IMR-90 (cell line): ENCODE data around the gene SLC25A14. TPM values are rescaled to one million over a fixed set of nuclear protein-coding genes. Genes with fewer than 3 reads are reported as not detected.

Source experiments
- ATAC-seq: fragments of 200-7000 bp; cut with Tn5 transposase; 2 replicates; pipeline ENCODE4 v1.9.1; 2020; ENCODE audit warnings: low read depth, mild to moderate bottlenecking, moderate library complexity
- BruUV-seq: library from RNA; stranded (reverse); fragments of 400-500 nt; replicated peaks from 2 replicates; lab custom pipeline; 2021; lab: Mats Ljungman, UMichigan
- CTCF ChIA-PET: fragments of 300-600 bp; formaldehyde crosslinking; extraction: SDS; loops from one replicate; lab custom pipeline; 2021; ENCODE audit warnings: antibody characterized with exemption; lab: Yijun Ruan, JAX
- POLR2A ChIA-PET: fragments of 300-600 bp; sonication (Branson Sonifier 250); formaldehyde crosslinking; loops from one replicate; lab custom pipeline; 2022; ENCODE audit warnings: antibody characterized with exemption; ENCODE audit not compliant: unreplicated experiment; lab: Charles Lee
- DNase-seq: peaks from one replicate; pipeline ENCODE4 v3.0.0; 2013
- H2AFZ ChIP-seq: replicated peaks from 2 replicates; pipeline ENCODE3; 2013; ENCODE audit warnings: low read length, mild to moderate bottlenecking; ENCODE audit not compliant: poor library complexity
- H2AK5ac ChIP-seq: 2 replicates; pipeline ENCODE4 v1.6.1; 2013; ENCODE audit warnings: low read depth, low read length, inconsistent platforms
- H2AK9ac ChIP-seq: replicated peaks from 2 replicates; pipeline ENCODE3; 2013; ENCODE audit warnings: mild to moderate bottlenecking, low read depth, low read length, moderate library complexity; ENCODE audit not compliant: poor library complexity
- H2BK120ac ChIP-seq: 2 replicates; pipeline ENCODE4 v1.6.1; 2013; ENCODE audit warnings: low read depth, low read length, inconsistent platforms
- H2BK15ac ChIP-seq: 3 replicates; pipeline ENCODE4 v1.6.1; 2013; ENCODE audit warnings: low read depth, low read length, inconsistent platforms
- H2BK20ac ChIP-seq: 2 replicates; pipeline ENCODE4 v1.6.1; 2013; ENCODE audit warnings: low read depth, mild to moderate bottlenecking, inconsistent platforms, low read length, moderate library complexity
- H2BK5ac ChIP-seq: 2 replicates; pipeline ENCODE4 v1.6.1; 2013; ENCODE audit warnings: mild to moderate bottlenecking, low read depth, low read length, inconsistent platforms; ENCODE audit not compliant: poor library complexity, severe bottlenecking
- H3K14ac ChIP-seq: replicated peaks from 2 replicates; pipeline ENCODE4 v1.6.1; 2013; ENCODE audit warnings: low read depth, low read length, inconsistent platforms
- H3K18ac ChIP-seq: 2 replicates; pipeline ENCODE4 v1.6.1; 2013; ENCODE audit warnings: low read depth, low read length, control low read depth
- H3K23ac ChIP-seq: 2 replicates; pipeline ENCODE4 v1.6.1; 2013; ENCODE audit warnings: low read depth, low read length, inconsistent platforms
- H3K27ac ChIP-seq: 2 replicates; pipeline ENCODE4 v1.5.1; 2013; ENCODE audit warnings: mild to moderate bottlenecking, control low read depth, low read length; ENCODE audit not compliant: insufficient read depth
- H3K27me3 ChIP-seq: 2 replicates; pipeline ENCODE4 v1.6.1; 2013; ENCODE audit warnings: low read length; ENCODE audit not compliant: control insufficient read depth, insufficient read depth
- H3K36me3 ChIP-seq: 2 replicates; pipeline ENCODE4 v1.6.1; 2013; ENCODE audit warnings: low read length, mixed read lengths; ENCODE audit not compliant: control insufficient read depth, insufficient read depth
- H3K4ac ChIP-seq: 2 replicates; pipeline ENCODE4 v1.6.1; 2013; ENCODE audit warnings: low read depth, low read length, inconsistent platforms
- H3K4me1 ChIP-seq: 2 replicates; pipeline ENCODE4 v1.6.1; 2013; ENCODE audit warnings: low read length, mixed read lengths; ENCODE audit not compliant: control insufficient read depth, insufficient read depth
- H3K4me2 ChIP-seq: 2 replicates; pipeline ENCODE4 v1.6.1; 2013; ENCODE audit warnings: low read depth, mild to moderate bottlenecking, control low read depth, low read length, moderate library complexity
- H3K4me3 ChIP-seq: 2 replicates; pipeline ENCODE4 v1.5.1; 2013; ENCODE audit warnings: low read depth, mild to moderate bottlenecking, control low read depth, low read length, moderate library complexity; ENCODE audit not compliant: insufficient read depth
- H3K56ac ChIP-seq: 2 replicates; pipeline ENCODE4 v1.6.1; 2013; ENCODE audit warnings: low read length, inconsistent platforms; ENCODE audit not compliant: insufficient read depth; ENCODE audit errors: extremely low read depth
- H3K79me1 ChIP-seq, 2 experiments: 2 replicates each; pipeline ENCODE4 v1.6.1; 2013; ENCODE audit warnings: low read length in 2 of 2, inconsistent platforms in 1 of 2, low read depth in 1 of 2
- H3K9ac ChIP-seq: 2 replicates; pipeline ENCODE4 v1.6.1; 2013; ENCODE audit warnings: low read depth, low read length, control low read depth
- H3K9me1 ChIP-seq: 2 replicates; pipeline ENCODE4 v1.6.1; 2013; ENCODE audit warnings: low read length, inconsistent platforms; ENCODE audit not compliant: insufficient read depth
- H3K9me3 ChIP-seq: 2 replicates; pipeline ENCODE4 v1.6.1; 2013; ENCODE audit warnings: low read length; ENCODE audit not compliant: control insufficient read depth, insufficient read depth
- H4K20me1 ChIP-seq: 2 replicates; pipeline ENCODE4 v1.6.1; 2013; ENCODE audit warnings: low read length, inconsistent platforms; ENCODE audit not compliant: insufficient read depth
- H4K5ac ChIP-seq: 2 replicates; pipeline ENCODE4 v1.6.1; 2013; ENCODE audit warnings: mild to moderate bottlenecking, low read depth, low read length, control low read depth
- H4K8ac ChIP-seq, 2 experiments: 2 replicates each; pipeline ENCODE4 v1.6.1; 2013; ENCODE audit warnings: low read depth in 2 of 2, low read length in 2 of 2, control low read depth in 1 of 2, inconsistent platforms in 1 of 2
- H4K91ac ChIP-seq: 2 replicates; pipeline ENCODE4 v1.6.1; 2013; ENCODE audit warnings: low read depth, low read length, inconsistent platforms; ENCODE audit not compliant: insufficient read depth
- CEBPB ChIP-seq: IDR thresholded peaks from 2 replicates; pipeline ENCODE4 v1.6.1; 2012; ENCODE audit warnings: low read depth, low read length, improper control_type of control experiment
- ELK1 ChIP-seq: fragments of 150-350 bp; IDR thresholded peaks from 2 replicates; pipeline ENCODE4 v1.6.1; 2016; ENCODE audit warnings: low read depth, mild to moderate bottlenecking, low read length, moderate library complexity, borderline replicate concordance
- MAZ ChIP-seq: IDR thresholded peaks from 2 replicates; pipeline ENCODE4 v1.6.1; 2012; ENCODE audit warnings: low read depth, mild to moderate bottlenecking, low read length, improper control_type of control experiment, moderate library complexity, borderline replicate concordance
- RCOR1 ChIP-seq: IDR thresholded peaks from 2 replicates; pipeline ENCODE4 v1.6.1; 2012; ENCODE audit warnings: mild to moderate bottlenecking, low read length, improper control_type of control experiment; ENCODE audit not compliant: insufficient replicate concordance
- WGBS, 2 experiments: methylation state at CpG; one replicate each; pipeline versions ENCODE4 v1.1.5 to v1.1.7; 2013; ENCODE audit warnings: missing lambda C conversion rate in 2 of 2; ENCODE audit not compliant: insufficient read length in 1 of 2; ENCODE audit errors: extremely low coverage in 2 of 2; 5-methylcytosine and 5-hydroxymethylcytosine counted together
- dilution Hi-C: fragments of 300-500 bp; cut with HindIII; formaldehyde crosslinking; loops from one replicate; pipeline ENCODE4 v1.14.3; 2018; ENCODE audit warnings: low sequenced_read_pairs; ENCODE audit not compliant: unreplicated experiment
- in situ Hi-C: fragments of 300-500 bp; cut with MboI; formaldehyde crosslinking; loops from 3 replicates; pipeline ENCODE4 v1.14.3; 2019; ENCODE audit warnings: low sequenced_read_pairs, inconsistent platforms, mixed read lengths
- intact Hi-C: fragments of 100-400 bp; cut with micrococcal nuclease; formaldehyde crosslinking; loops from 2 replicates; pipeline ENCODE4 v1.10.0; 2022
- polyA plus RNA-seq, 3 experiments: library from polyadenylated mRNA; depleted of rRNA; stranded (reverse); fragments of >200 nt; gene quantifications; 2 replicates each; pipeline ENCODE4 v1.2.3, GENCODE V29; 2012; ENCODE audit warnings: low replicate concordance in 1 of 3
- total RNA-seq: library from RNA; depleted of rRNA; stranded (reverse); fragments of >200 nt; gene quantifications from 2 replicates; pipeline ENCODE4 v1.2.3, GENCODE V29; 2012

The SLC25A14 gene
- total and polyA plus RNA-seq, 2 of the 4 experiments (the other 2 are of a cell fraction), result 13.8 TPM

- Histone ChIP-seq H3K4me3 (no peak overlapping the region), H4K91ac (no peak overlapping the region), H3K14ac (no peak overlapping the region), H4K8ac (no peak overlapping the region), H3K36me3 (no peaks in the 10 kb centered on the region), H2AK5ac (no peak overlapping the region), H2BK5ac (no peak overlapping the region), H2AK9ac (no peak overlapping the region), H3K23ac (no peak overlapping the region), H3K9me1 (no peaks in the 10 kb centered on the region), H2BK120ac (no peak overlapping the region), H3K56ac (no peak overlapping the region), H2AFZ (no peak overlapping the region), H2BK15ac (no peak overlapping the region), H3K4ac (no peak overlapping the region), H4K5ac (no peak overlapping the region), H3K9me3 (no peaks in the 10 kb centered on the region), H3K79me1 (no peaks in the 10 kb centered on the region), H3K4me2 (no peak overlapping the region), H4K20me1 (no peaks in the 10 kb centered on the region), H3K27ac (no peak overlapping the region), H3K9ac (no peak overlapping the region), H3K18ac (no peak overlapping the region), H2BK20ac (no peak overlapping the region), H3K4me1 (no peaks in the 10 kb centered on the region), H3K27me3 (no peaks in the 10 kb centered on the region; the same call in 1 of the 2 replicates)
- intact Hi-C loops (no loop called here), dilution Hi-C loops (no loop called here), in situ Hi-C loops (no loop called here)
- POLR2A ChIA-PET, result no interaction called here
- CTCF ChIA-PET, result interaction anchor here (0.7 kb wide), 1 partner anchor 34 kb away, joined by 3 read pairs; no protein-coding TSS in a partner anchor
- no CpG with 5 or more reads among the region's 1 CpG for WGBS, 2 experiments
- DNase-seq (no peak), ATAC-seq (no peak)
- TF ChIP-seq ELK1, result no peak
- TF ChIP-seq CEBPB, result no peak
- TF ChIP-seq RCOR1, result no peak
- TF ChIP-seq MAZ, result no peak
- no TSS peak for BruUV-seq
Observed at GRCh38 chrX:130301405-130301804, 38.3 kb upstream of the SLC25A14 start.
